ENCODE data around the gene MCEMP1.

The MCEMP1 gene

DNA sequence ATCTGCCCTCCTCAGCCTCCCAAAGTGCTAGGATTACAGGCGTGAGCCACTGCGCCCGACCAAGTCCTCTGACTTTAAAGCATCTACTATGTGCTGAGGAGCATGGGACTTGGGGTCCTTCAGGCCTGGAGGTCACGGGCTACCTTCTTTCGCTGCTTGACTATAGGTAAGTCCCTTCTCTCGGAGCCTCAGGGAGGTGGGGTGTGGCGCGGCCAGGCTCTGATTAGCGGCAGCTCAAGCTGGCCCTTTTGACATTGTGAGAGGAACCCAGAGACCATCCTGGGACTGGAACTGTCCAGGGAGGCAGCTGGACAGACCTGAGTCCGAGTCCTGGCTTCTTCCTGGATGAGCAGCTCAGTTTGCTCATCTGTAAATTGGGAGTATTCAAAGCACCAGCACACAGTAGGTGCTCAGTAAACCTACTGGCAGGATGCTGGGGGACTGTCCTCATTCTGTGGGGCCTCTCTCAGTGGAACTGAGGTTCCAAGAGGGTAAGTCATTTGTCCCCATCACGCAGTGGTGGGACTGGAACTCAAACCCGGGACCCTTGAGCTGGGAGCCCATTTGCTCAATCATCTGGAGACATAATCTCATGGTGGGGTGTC, 24.3 kb downstream of the MCEMP1 start:
- no peak for FAIRE-seq

DNA sequence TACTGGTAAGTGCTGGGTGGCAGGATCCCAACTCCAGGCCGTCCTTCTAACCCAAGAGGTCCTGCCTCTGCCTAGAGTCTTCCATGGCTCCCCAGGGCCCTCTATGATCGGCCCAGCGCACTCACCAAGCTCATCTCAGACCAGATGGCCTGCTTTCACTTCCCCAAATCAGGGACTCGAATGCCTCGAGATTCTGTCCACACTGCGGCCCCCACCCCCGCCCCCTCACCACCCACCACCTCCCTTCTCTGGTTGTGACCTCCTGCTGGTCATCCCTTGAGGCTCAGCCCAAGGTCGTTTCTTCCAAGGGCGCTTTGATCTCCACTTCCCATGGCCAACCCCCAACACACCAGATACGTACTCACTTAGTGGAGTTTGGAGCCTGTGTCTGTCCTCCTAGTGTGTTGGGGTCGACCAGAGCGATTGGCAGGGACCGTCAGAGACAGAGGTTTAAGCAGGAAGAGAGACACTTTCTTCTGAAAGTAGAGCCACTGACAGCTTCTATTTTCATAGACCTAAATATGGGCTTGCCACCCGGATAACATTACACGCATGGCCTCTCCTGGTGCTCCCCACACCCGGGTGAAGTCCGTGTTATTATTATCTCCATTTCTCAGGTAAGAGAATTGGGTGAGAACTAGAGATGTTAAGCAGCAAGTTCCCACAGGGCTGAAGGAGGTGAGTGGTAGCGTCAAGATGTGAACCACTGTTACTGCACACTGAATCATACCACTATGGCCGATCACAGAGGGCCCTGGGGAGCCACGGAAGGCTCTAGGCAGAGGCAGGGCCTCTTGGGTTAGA, 25.0 kb downstream of the MCEMP1 start, which contains the start of gene FCER2:
TSS of gene FCER2 (minus strand) at position 478 of the 804 bp plus-strand sequence. CDS start 2,371 bp downstream, outside the sequence.
- DNase-seq (ENCODE audit: insufficient read length, low spot score) (no peak), FAIRE-seq (peak; percentile 99)
- TF ChIP-seq POLR2AphosphoS5 (IDR thresholded peaks at IDR 0.05; ENCODE audit: low read depth, low read length), result peak; percentile 83
- TF ChIP-seq PAX5 (IDR thresholded peaks at IDR 0.05; ENCODE audit: insufficient read depth, low read length, severe bottlenecking), result peak; percentile 69
- peak; percentile 76; the same call in 1 of the 2 replicates for TF ChIP-seq TAF1 (IDR thresholded peaks at IDR 0.05; ENCODE audit: low read depth, low read length)
- peak; percentile 39 for TF ChIP-seq POU2F2 (IDR thresholded peaks at IDR 0.05; ENCODE audit: low read depth, low read length)
- TF ChIP-seq POLR2A (IDR thresholded peaks at IDR 0.05; ENCODE audit: low read depth, low read length), result peak; percentile 86
- TF ChIP-seq SPI1 (IDR thresholded peaks at IDR 0.05; ENCODE audit: low read depth, low read length), result peak; percentile 96

More for the DNA sequence above, 24.3 kb downstream of the MCEMP1 start:
- no peak for TF ChIP-seq POLR2A (IDR thresholded peaks at IDR 0.05; ENCODE audit: low read depth, low read length)
- 0 out of 2 replicates have a peak, but pooled peaks have one; percentile 9 for TF ChIP-seq POLR2AphosphoS5 (IDR thresholded peaks at IDR 0.05; ENCODE audit: low read depth, low read length)
- TF ChIP-seq PAX5 (IDR thresholded peaks at IDR 0.05; ENCODE audit: insufficient read depth, low read length, severe bottlenecking), result no peak
- no peak for DNase-seq (ENCODE audit: insufficient read length, low spot score)

DNA sequence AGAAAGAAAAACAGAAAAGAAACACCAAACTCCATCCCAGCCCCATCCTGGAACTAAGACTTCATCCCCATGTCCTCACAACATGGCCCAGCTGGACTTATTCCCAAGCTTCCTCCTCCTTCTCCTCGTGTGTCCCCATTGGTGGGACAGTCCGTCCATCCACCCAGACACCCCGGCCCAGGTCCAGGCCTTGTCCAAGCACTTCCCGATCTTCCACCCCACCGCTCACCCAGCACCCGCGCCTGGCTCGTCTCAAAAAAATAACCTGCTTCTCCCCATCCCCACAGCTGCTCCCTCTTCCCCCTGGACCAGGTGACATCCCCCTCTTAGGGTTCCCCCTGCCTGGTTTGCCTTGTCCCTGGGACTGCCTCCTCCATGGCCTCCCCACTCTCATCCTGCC, 26.4 kb downstream of the MCEMP1 start:
- peak; percentile 72 for FAIRE-seq
- TF ChIP-seq PAX5 (IDR thresholded peaks at IDR 0.05; ENCODE audit: insufficient read depth, low read length, severe bottlenecking), result no peak
- no peak for TF ChIP-seq SPI1 (IDR thresholded peaks at IDR 0.05; ENCODE audit: low read depth, low read length)
- no peak for TF ChIP-seq POLR2A (IDR thresholded peaks at IDR 0.05; ENCODE audit: low read depth, low read length)
- TF ChIP-seq TAF1 (IDR thresholded peaks at IDR 0.05; ENCODE audit: low read depth, low read length), result no peak
- TF ChIP-seq POU2F2 (IDR thresholded peaks at IDR 0.05; ENCODE audit: low read depth, low read length), result no peak
- TF ChIP-seq POLR2AphosphoS5 (IDR thresholded peaks at IDR 0.05; ENCODE audit: low read depth, low read length), result no peak
- DNase-seq (ENCODE audit: insufficient read length, low spot score), result no peak

DNA sequence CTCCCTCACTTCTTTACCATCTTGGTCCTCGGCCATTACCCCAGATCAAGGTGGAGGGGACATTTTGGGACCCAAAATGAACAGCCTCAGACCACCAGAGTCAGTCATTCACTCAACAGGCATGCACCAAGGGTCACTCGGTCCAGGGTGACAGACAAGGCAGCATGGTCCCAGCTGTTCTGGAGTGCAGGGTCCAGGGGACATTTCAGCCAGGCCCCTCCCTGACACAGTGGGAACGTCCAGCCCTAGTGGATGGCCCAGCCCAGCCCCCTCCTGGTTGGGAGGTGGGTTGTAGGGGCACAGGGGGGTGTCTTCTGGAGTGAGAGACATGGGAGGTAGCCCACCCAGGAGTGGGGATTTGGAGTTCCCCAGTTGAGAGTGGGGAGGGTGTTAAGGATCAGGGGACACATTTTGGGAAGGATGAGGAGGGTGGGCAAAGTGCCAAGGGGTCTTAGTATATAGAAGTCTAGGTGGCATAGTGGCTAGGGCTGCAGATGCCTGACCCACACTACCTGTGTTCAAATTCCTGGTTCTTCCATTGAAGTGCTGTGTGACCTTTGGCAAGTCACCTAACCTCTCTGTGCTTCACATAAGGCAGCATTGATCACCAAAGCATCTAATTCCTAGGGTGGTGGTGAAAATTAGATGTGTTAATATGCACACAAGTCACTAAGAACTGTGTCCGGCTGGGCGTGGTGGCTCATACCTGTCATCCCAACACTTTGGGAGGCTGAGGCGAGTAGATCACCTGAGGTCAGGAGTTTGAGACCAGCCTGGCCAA, 27.6 kb downstream of the MCEMP1 start:
- DNase-seq (ENCODE audit: insufficient read length, low spot score) (no peak), FAIRE-seq (peak; percentile 86)
- TF ChIP-seq PAX5 (IDR thresholded peaks at IDR 0.05; ENCODE audit: insufficient read depth, low read length, severe bottlenecking) (no peak), POU2F2 (IDR thresholded peaks at IDR 0.05; ENCODE audit: low read depth, low read length) (no peak), TAF1 (IDR thresholded peaks at IDR 0.05; ENCODE audit: low read depth, low read length) (no peak), POLR2AphosphoS5 (IDR thresholded peaks at IDR 0.05; ENCODE audit: low read depth, low read length) (no peak), SPI1 (IDR thresholded peaks at IDR 0.05; ENCODE audit: low read depth, low read length) (no peak), POLR2A (IDR thresholded peaks at IDR 0.05; ENCODE audit: low read depth, low read length) (no peak)

DNA sequence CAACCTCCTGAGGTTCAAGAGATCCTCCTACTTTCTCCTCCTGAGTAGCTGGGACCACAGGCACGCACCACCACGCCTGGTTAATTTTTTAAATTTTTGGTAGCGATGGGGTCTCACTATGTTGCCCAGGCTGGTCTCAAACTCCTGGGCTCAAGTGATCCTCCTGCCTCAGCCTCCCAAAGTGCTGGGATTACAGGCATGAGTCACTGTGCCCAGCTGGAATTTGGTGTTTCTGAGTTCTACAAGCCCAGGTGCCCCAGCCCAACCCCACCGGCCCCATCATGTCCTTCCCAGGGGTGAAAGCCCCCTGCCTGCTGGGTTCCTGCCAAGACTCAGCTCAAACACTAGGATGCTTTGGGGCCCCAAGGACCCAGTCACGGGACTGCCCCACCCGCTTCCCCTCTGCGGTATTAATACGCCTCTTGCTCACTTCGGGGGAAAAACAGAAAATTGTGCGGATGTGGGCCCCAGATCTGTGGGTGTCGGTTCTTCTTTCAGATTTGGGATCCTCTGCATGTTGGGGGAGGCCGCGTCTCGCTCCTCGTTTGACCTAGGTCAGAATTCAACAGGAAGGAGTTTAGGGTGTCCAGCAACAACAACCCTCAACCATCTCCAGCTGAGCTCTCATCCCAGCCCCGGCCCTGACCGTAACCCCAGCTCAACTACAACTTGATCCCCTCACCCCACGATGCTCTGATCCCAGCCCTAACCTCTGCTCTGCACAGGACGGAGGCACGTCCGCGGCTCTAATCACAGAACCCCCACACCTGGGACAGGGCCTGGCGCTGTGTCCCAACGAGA, 28.7 kb downstream of the MCEMP1 start:
- FAIRE-seq (peak; percentile 97), DNase-seq (ENCODE audit: insufficient read length, low spot score) (peak; percentile 57)
- peak; percentile 52; the same call in 1 of the 2 replicates for TF ChIP-seq POLR2AphosphoS5 (IDR thresholded peaks at IDR 0.05; ENCODE audit: low read depth, low read length)
- TF ChIP-seq SPI1 (IDR thresholded peaks at IDR 0.05; ENCODE audit: low read depth, low read length), result peak; percentile 90
- TF ChIP-seq POU2F2 (IDR thresholded peaks at IDR 0.05; ENCODE audit: low read depth, low read length), result peak; percentile 86
- TF ChIP-seq POLR2A (IDR thresholded peaks at IDR 0.05; ENCODE audit: low read depth, low read length), result no peak
- TF ChIP-seq PAX5 (IDR thresholded peaks at IDR 0.05; ENCODE audit: insufficient read depth, low read length, severe bottlenecking), result peak; percentile 60
- TF ChIP-seq TAF1 (IDR thresholded peaks at IDR 0.05; ENCODE audit: low read depth, low read length), result peak; percentile 25; the same call in 1 of the 2 replicates

DNA sequence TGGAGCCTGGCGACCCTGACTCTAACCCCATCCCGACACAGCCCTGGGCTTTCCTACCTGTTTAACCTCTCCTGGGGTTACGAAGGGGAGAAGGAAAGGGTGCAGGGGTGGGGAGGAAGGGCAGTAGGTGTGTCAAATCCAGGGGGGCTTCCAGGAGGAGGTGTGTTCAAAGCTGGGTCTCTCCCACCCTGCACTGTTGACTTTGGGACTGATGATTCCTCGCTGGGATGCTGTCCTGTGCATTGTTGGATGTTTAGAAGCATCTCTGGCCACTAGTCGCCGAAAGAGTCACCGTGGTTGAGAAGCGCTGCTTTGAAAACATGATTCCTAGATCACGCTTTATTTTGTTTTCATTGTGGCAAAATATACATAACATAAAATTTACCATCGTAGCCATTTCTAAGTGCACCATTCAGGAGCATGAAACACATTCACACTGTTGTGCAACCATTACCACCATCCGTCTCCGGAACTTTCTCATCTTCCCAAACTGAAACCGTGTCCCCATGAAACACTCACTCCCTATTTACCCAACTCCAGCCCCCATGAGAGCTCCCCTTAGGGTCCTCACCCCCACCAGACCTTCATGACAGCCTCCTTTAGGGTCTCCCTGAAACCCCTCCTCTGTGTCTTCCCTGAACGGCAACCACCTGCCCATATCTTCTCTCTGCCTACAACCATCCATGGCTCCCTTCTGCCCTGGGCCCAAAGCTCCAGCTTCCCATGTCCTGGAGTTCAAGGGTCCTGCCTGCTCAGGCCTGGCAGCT, 29.5 kb downstream of the MCEMP1 start:
- no peak for DNase-seq (ENCODE audit: insufficient read length, low spot score)
- FAIRE-seq, result no peak
- TF ChIP-seq POLR2AphosphoS5 (IDR thresholded peaks at IDR 0.05; ENCODE audit: low read depth, low read length) (no peak), POU2F2 (IDR thresholded peaks at IDR 0.05; ENCODE audit: low read depth, low read length) (no peak), POLR2A (IDR thresholded peaks at IDR 0.05; ENCODE audit: low read depth, low read length) (no peak), TAF1 (IDR thresholded peaks at IDR 0.05; ENCODE audit: low read depth, low read length) (no peak), SPI1 (IDR thresholded peaks at IDR 0.05; ENCODE audit: low read depth, low read length) (no peak), PAX5 (IDR thresholded peaks at IDR 0.05; ENCODE audit: insufficient read depth, low read length, severe bottlenecking) (no peak)

DNA sequence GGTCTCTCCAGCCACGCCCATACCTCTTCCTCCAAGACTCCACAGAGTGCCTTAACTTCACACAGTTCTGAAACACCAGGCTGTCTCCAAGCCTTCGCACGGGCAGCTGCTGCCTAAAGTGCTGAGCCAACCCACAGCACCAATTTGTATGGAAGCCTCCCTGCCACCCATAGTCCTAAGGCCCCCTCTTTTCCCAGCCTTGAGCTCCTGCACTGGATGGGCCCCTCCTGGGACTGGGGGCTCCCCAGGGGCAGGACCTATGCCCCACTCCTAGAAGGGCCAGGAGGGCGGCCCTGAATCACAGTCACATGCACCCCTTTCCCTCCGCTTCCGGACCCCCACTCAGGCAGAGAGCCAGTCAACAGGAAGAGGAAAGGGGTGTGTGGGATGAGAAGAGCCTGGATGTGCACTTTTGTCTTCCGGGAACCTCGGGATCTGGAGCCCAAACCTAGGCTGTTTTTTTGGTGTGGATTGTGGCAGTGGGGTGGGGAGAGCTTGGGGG, 30.1 kb downstream of the MCEMP1 start:
- FAIRE-seq, result no peak
- TF ChIP-seq PAX5 (IDR thresholded peaks at IDR 0.05; ENCODE audit: insufficient read depth, low read length, severe bottlenecking), result no peak
- DNase-seq (ENCODE audit: insufficient read length, low spot score), result no peak

DNA sequence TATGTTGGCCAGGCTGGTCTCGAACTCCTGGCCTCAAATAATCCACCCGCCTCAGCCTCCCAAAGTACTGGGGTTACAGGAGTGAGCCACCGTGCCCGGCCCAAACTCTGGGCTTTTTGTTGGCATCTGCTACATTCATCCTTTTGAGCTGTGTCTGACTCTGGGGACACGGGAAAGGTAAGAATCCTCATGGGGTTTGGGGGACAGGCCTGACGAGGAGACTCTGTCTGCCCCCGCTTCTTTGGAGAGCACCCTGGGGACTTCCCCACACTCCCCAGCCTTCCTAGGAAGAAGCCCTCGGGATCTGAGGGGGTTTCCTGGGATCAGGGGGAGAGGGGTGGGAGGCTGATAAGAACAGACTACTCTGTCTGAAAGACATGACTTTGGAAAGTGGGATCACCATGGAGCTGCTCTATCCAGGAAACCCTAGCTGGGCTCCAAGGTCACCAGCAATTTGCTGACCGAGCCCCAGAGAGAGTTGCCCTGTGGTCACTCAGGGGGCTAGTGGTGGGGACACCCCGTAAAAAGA, 33.1 kb downstream of the MCEMP1 start:
- FAIRE-seq (no peak), DNase-seq (ENCODE audit: insufficient read length, low spot score) (no peak)
- TF ChIP-seq TAF1 (IDR thresholded peaks at IDR 0.05; ENCODE audit: low read depth, low read length) (no peak), POU2F2 (IDR thresholded peaks at IDR 0.05; ENCODE audit: low read depth, low read length) (no peak), SPI1 (IDR thresholded peaks at IDR 0.05; ENCODE audit: low read depth, low read length) (no peak), PAX5 (IDR thresholded peaks at IDR 0.05; ENCODE audit: insufficient read depth, low read length, severe bottlenecking) (no peak), POLR2A (IDR thresholded peaks at IDR 0.05; ENCODE audit: low read depth, low read length) (no peak), POLR2AphosphoS5 (IDR thresholded peaks at IDR 0.05; ENCODE audit: low read depth, low read length) (no peak)
